HepG2 (cell line): ENCODE data around the gene GUCY2D. TPM values are rescaled to one million over a fixed set of nuclear protein-coding genes. Genes with fewer than 3 reads are reported as not detected.
A peak's percentile ranks its signal among the peaks of the same experiment; 100 is the strongest.

Source experiments
- AKNA ChIP-seq: sonication (generic); formaldehyde crosslinking; IDR thresholded peaks from 2 replicates; pipeline ENCODE4 v1.4.0; 2020; ENCODE audit warnings: missing genetic modification reagents, borderline replicate concordance
- DNMT1 ChIP-seq: sonication (generic); formaldehyde crosslinking; IDR thresholded peaks from 2 replicates; pipeline ENCODE4 v1.5.1; 2020; ENCODE audit warnings: mild to moderate bottlenecking, missing genetic modification reagents
- ELF3 ChIP-seq: IDR thresholded peaks from 2 replicates; pipeline ENCODE4 v1.6.1; 2016; ENCODE audit warnings: missing genetic modification reagents, missing compliant biosample characterization
- GTF3A ChIP-seq: sonication (generic); formaldehyde crosslinking; conservative IDR thresholded peaks from 2 replicates; pipeline ENCODE4 v1.4.0; 2020; ENCODE audit warnings: mild to moderate bottlenecking, missing genetic modification reagents
- HNRNPK ChIP-seq: fragments of 200-400 bp; formaldehyde crosslinking; IDR thresholded peaks from 2 replicates; pipeline ENCODE4 v1.6.1; 2018; ENCODE audit warnings: low read length, low read depth, moderate library complexity, mild to moderate bottlenecking; ENCODE audit not compliant: poor library complexity, severe bottlenecking
- KIAA2018 ChIP-seq: sonication (generic); formaldehyde crosslinking; IDR thresholded peaks from 2 replicates; pipeline ENCODE4 v1.5.0; 2020; ENCODE audit warnings: mild to moderate bottlenecking, missing genetic modification reagents, borderline replicate concordance
- NONO ChIP-seq, 2 experiments: fragments of 450-650 bp in 1 of 2; sonication (generic) in 1 of 2; formaldehyde crosslinking in 1 of 2; IDR thresholded peaks in 1 of 2; conservative IDR thresholded peaks in 1 of 2; 2 replicates each; pipeline versions ENCODE4 v1.6.1 to v1.8.0; 2017 to 2022; ENCODE audit warnings: mild to moderate bottlenecking in 1 of 2, missing genetic modification reagents in 1 of 2, moderate library complexity in 1 of 2
- RARG ChIP-seq: sonication (generic); formaldehyde crosslinking; IDR thresholded peaks from 2 replicates; pipeline ENCODE4 v1.4.0; 2020; ENCODE audit warnings: low read depth, mild to moderate bottlenecking, missing genetic modification reagents
- RBM39 ChIP-seq: fragments of 200-400 bp; formaldehyde crosslinking; IDR thresholded peaks from one replicate; pipeline ENCODE4 v1.6.1; 2018; ENCODE audit warnings: antibody characterized with exemption, mild to moderate bottlenecking, low read depth, low read length; ENCODE audit not compliant: poor library complexity, severe bottlenecking
- ZNF160 ChIP-seq: sonication (generic); formaldehyde crosslinking; IDR thresholded peaks from 2 replicates; pipeline ENCODE4 v1.8.0; 2022; ENCODE audit warnings: mild to moderate bottlenecking, inconsistent platforms, missing genetic modification reagents
- ZNF563 ChIP-seq: sonication (generic); formaldehyde crosslinking; IDR thresholded peaks from 2 replicates; pipeline ENCODE4 v1.8.0; 2022; ENCODE audit warnings: mild to moderate bottlenecking, moderate library complexity, missing genetic modification reagents
- polyA plus RNA-seq, 8 experiments: library from polyadenylated mRNA; depleted of rRNA in 3 of 8; stranded (reverse) in 7 of 8; unstranded in 1 of 8; fragments of >200 nt; fragmentation: Illumina TruSeq in 4 of 8; extraction: Trizol in 4 of 8; gene quantifications; 2 replicates each; pipeline versions ENCODE4 v1.2.1 to v1.2.3, GENCODE V29; 2011 to 2016; ENCODE audit warnings: low read depth in 4 of 8, missing spikeins in 1 of 8, mixed read lengths in 1 of 8; ENCODE audit not compliant: insufficient read depth in 1 of 8
- total RNA-seq, 5 experiments: library from RNA; depleted of rRNA; stranded (reverse); fragments of >200 nt; fragmentation: Illumina TruSeq; extraction: Trizol; gene quantifications; 2 replicates each; pipeline ENCODE4 v1.2.3, GENCODE V29; 2016; ENCODE audit warnings: low read depth in 1 of 5
- TF ChIP-seq, protein P1 (sequence below): sonication (generic); formaldehyde crosslinking; IDR thresholded peaks from 2 replicates; pipeline ENCODE4 v1.4.0; 2020; ENCODE audit warnings: missing genetic modification reagents
- TF ChIP-seq, protein P2 (sequence below): sonication (generic); formaldehyde crosslinking; IDR thresholded peaks from 2 replicates; pipeline ENCODE4 v1.4.0; 2020; ENCODE audit warnings: missing genetic modification reagents

Gene GUCY2D
- total and polyA plus RNA-seq, 2 of the 13 experiments (the other 11 are each of a cell fraction or from before 2014, with no cell fraction given) = not detected

DNA sequence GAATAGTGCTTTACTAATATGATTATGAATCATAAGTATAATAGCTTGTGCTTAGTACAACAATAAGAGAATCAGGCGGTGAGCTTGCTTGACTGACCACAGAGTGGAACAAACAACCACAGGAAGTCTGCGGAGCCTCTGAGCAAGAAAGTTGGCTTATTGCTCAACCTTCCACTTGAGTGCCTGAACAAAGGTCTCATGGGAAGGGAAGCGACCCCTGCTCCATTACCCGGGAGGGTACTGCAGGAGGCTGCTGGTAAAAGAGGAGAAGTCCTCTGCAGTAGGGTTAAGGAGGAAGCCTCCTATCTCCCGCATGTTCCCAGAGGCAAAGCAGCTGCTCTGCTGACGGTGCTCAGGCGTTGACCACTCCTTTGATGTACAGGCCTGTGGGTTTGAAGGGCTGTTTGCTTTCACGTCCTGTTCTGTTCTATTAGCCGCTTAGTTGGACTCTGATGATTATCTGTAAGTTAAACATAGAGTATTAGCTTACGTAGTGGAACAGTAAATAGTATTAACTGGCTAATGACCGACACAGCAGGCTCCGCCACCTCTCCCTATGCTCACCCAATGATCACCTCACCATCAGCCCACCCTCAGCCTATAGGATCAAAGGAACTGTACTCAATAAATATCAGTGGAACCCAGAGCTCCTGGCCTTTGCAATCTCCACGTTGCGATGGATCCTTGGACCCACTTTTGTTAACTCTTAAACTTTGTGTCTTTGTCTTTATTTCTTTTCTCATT lies 54.0 kb downstream of the GUCY2D start (continued):
- no peak for TF ChIP-seq AKNA (CRISPR knock-in tag)
- TF ChIP-seq ELF3 = peak; percentile 79
- TF ChIP-seq, protein P1, sequence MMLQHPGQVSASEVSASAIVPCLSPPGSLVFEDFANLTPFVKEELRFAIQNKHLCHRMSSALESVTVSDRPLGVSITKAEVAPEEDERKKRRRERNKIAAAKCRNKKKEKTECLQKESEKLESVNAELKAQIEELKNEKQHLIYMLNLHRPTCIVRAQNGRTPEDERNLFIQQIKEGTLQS = no peak
- TF ChIP-seq RBM39 = no peak
- no peak for TF ChIP-seq HNRNPK
- no peak for TF ChIP-seq ZNF160 (CRISPR knock-in tag)
- no peak for TF ChIP-seq RARG (CRISPR knock-in tag)
- TF ChIP-seq, protein P2, sequence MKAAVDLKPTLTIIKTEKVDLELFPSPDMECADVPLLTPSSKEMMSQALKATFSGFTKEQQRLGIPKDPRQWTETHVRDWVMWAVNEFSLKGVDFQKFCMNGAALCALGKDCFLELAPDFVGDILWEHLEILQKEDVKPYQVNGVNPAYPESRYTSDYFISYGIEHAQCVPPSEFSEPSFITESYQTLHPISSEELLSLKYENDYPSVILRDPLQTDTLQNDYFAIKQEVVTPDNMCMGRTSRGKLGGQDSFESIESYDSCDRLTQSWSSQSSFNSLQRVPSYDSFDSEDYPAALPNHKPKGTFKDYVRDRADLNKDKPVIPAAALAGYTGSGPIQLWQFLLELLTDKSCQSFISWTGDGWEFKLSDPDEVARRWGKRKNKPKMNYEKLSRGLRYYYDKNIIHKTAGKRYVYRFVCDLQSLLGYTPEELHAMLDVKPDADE = no peak
- TF ChIP-seq GTF3A (CRISPR knock-in tag) = no peak
- no peak for TF ChIP-seq NONO (IDR thresholded peaks at IDR 0.05)
- peak; percentile 86; the same call in 1 of the 2 replicates for TF ChIP-seq NONO (CRISPR knock-in tag; conservative IDR thresholded peaks at IDR 0.05)
- TF ChIP-seq KIAA2018 (CRISPR knock-in tag) = no peak
- no peak for TF ChIP-seq DNMT1 (CRISPR knock-in tag)
- TF ChIP-seq ZNF563 = peak; percentile 69; the same call in 1 of the 2 replicates
